Measurements from ENCODE around the gene KCNH2.

The KCNH2 gene

GRCh38 chr7:150999001-150999400 is 20.9 kb upstream of the KCNH2 start:
- no peak overlapping the region for H3K4me3 ChIP-seq (ENCODE audit: low read length)
- TF ChIP-seq CTCF (IDR thresholded peaks at IDR 0.05; ENCODE audit: insufficient read depth, low read depth, low read length, missing control alignments): no peak
- no peak for DNase-seq (ENCODE audit: low read depth)

GRCh38 chr7:150998341-150998740 is 20.2 kb upstream of the KCNH2 start:
- TF ChIP-seq CTCF (IDR thresholded peaks at IDR 0.05; ENCODE audit: insufficient read depth, low read depth, low read length, missing control alignments): no peak
- no peak overlapping the region for H3K4me3 ChIP-seq (ENCODE audit: low read length)
- DNase-seq (ENCODE audit: low read depth): no peak

DNA sequence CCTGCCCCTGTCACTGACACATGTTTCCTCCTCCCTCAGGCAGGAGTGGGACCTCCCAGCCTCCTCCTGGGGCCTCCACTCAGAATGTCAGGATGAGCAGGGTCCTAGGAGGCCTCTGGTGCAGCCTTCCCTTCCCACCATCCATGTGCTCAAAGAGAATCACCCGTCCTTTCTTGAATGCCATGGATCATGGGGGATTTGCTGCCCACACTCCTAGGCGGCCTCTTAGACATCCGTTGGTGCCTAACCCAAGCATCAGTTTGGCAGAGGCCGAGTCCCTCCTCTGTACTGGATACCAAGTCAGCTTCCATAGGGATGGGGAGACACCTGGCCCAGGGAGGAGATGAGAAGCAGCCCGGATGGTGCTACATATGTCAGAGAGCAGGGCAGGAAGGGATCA is 19.7 kb upstream of the KCNH2 start:
- no peak for TF ChIP-seq CTCF (IDR thresholded peaks at IDR 0.05; ENCODE audit: insufficient read depth, low read depth, low read length, missing control alignments)
- H3K4me3 ChIP-seq (ENCODE audit: low read length): no peak overlapping the region
- DNase-seq (ENCODE audit: low read depth): no peak

DNA sequence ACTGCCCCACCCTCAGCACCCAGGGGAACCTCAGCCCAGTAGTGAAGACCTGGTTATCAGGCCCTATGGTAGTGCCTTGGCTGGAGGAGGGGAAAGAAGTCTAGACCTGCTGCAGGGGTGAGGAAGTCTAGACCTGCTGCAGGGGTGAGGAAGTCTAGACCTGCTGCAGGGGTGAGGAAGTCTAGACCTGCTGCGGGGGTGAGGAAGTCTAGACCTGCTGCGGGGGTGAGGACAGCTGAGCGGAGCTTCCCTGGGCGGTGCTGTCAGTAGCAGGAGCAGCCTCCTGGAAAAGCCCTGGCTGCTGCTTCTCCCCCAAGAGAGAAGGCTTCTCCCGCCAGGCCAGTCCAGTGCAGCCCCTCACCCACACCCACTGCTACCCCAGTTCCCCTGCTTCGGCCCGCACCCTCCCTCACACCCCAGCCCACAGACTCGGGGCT is 19.0 kb upstream of the KCNH2 start:
- DNase-seq (ENCODE audit: low read depth): no peak
- no peak overlapping the region for H3K4me3 ChIP-seq (ENCODE audit: low read length)
- no peak for TF ChIP-seq CTCF (IDR thresholded peaks at IDR 0.05; ENCODE audit: insufficient read depth, low read depth, low read length, missing control alignments)

- no peak overlapping the region for H3K4me3 ChIP-seq (ENCODE audit: low read length)
- TF ChIP-seq CTCF (IDR thresholded peaks at IDR 0.05; ENCODE audit: insufficient read depth, low read depth, low read length, missing control alignments): no peak
- DNase-seq (ENCODE audit: low read depth): no peak
These were observed 18.4 kb upstream of the KCNH2 start for GRCh38 chr7:150996376-150997074.

GRCh38 chr7:150994838-150995510 is 16.9 kb upstream of the KCNH2 start:
- DNase-seq (ENCODE audit: low read depth): no peak
- TF ChIP-seq CTCF (IDR thresholded peaks at IDR 0.05; ENCODE audit: insufficient read depth, low read depth, low read length, missing control alignments): no peak
- no peak overlapping the region for H3K4me3 ChIP-seq (ENCODE audit: low read length)
